H1 (cell line): ENCODE measurements around the gene SEC11A. TPM values are rescaled to one million over a fixed set of nuclear protein-coding genes. Genes with fewer than 3 reads are reported as not detected.

Experiments used
- EZH2 ChIP-seq: fragments of 200-600 bp; sonication (generic); IDR thresholded peaks from 2 replicates; pipeline ENCODE4 v1.7.1; 2012; ENCODE audit warnings: low read depth, mild to moderate bottlenecking, moderate library complexity, low read length, inconsistent platforms; ENCODE audit not compliant: severe bottlenecking
- polyA plus RNA-seq, 7 experiments: library from polyadenylated mRNA; depleted of rRNA in 3 of 7; stranded (reverse) in 5 of 7; unstranded in 2 of 7; fragments of >200 nt in 5 of 7; fragments of 200-250 nt in 2 of 7; gene quantifications; 1 replicate in 5 of 7; 2 replicates in 1 of 7; 4 replicates in 1 of 7; pipeline versions ENCODE4 v1.2.1 to v1.2.3, GENCODE V29; 2011 to 2013; ENCODE audit warnings: missing spikeins in 2 of 7, mixed read lengths in 2 of 7
- total RNA-seq: library from RNA; stranded (reverse); fragmentation: NEBNext Ultra II Directional; extraction: Animal tissue kit (Norgen Biotek cat#: 25700); gene quantifications from 2 replicates; pipeline ENCODE4 v1.2.1, GENCODE V29; 2021

Gene SEC11A
- total and polyA plus RNA-seq, 2 of the 8 experiments (the other 6 are each of a cell fraction or from before 2014, with no cell fraction given): 268 to 316 TPM

- no peak for TF ChIP-seq EZH2
These were observed 48.6 kb upstream of the SEC11A start (continued) for GRCh38 chr15:84764585-84764984.
